GM18502 (cell line): Measurements from ENCODE around the gene MRM3.
"Not testable (repeated sequence)": the region's sequence is repeated elsewhere in the genome, so short reads cannot be mapped to it uniquely, and the experiment has no call there.

Experiments used
- ATAC-seq: cut with Tn5 transposase; IDR thresholded peaks from one replicate; pipeline ENCODE4 v1.9.1; 2021; ENCODE audit warnings: mild to moderate bottlenecking; ENCODE audit not compliant: unreplicated experiment, poor library complexity

Gene MRM3

DNA sequence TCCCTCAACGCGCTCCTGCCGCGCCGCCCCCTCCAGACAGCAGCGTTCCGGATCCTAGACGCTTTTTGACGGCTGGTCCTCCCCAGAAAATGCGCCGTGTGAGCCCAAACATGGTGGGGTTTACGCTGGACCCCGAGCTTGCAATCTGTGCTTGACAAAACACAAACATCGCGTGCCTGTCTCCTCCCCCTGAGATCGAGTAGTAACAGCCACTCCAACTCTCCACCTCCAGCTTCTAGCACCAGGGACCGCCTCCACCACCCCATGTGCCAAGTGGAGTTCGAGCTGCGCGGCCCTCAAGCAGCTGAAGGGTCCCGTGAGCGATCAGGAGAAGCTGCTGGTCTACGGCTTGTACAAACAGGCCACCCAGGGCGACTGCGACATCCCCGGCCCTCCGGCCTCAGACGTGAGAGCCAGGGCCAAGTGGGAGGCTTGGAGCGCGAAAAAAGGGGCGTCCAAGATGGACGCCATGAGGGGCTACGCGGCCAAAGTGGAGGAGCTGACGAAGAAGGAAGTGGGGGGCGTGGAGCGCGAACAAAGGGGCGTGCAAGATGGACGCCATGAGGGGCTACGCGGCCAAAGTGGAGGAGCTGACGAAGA, 29.4 kb upstream of the MRM3 start:
- peak; percentile 5 for ATAC-seq

DNA sequence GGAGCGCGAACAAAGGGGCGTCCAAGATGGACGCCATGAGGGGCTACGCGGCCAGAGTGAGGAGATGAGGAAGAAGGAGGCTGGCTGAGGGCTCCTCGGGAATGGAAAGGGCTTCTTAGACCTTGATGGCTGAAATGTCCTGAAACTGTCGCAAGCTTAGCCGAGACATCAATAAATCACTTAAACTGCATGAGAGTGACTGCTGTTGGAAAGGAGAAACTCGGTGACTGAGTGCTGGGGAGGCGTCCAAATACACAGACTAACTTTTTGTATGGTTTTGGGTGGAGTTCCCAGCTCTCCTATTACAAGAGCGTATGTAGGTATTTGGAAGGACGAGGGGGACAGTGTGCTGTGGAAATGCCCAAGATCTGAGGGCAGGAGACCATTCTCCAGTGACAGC, 28.7 kb upstream of the MRM3 start:
- ATAC-seq = no peak

DNA sequence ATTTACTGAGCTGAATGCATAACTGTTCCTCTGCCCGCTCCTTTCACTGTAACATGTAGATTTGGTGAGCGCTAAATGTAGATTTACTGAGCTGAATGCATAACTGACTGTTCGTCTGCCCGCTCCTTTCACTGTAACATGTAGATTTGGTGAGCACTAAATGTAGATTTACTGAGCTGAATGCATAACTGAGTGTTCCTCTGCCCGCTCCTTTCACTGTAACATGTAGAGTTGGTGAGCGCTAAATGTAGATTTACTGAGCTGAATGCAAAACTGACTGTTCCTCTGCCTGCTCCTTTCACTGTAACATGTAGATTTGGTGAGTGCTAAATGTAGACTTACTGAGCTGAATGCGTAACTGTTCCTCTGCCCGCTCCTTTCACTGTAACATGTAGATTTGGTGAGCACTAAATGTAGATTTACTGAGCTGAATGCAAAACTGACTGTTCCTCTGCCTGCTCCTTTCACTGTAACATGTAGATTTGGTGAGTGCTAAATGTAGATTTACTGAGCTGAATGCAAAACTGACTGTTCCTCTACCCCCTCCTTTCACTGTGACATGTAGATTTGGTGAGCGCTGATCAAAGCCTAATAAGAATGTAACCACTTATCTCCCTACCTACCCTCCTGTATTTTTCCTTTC, 26.7 kb upstream of the MRM3 start:
- not testable (repeated sequence) for ATAC-seq

DNA sequence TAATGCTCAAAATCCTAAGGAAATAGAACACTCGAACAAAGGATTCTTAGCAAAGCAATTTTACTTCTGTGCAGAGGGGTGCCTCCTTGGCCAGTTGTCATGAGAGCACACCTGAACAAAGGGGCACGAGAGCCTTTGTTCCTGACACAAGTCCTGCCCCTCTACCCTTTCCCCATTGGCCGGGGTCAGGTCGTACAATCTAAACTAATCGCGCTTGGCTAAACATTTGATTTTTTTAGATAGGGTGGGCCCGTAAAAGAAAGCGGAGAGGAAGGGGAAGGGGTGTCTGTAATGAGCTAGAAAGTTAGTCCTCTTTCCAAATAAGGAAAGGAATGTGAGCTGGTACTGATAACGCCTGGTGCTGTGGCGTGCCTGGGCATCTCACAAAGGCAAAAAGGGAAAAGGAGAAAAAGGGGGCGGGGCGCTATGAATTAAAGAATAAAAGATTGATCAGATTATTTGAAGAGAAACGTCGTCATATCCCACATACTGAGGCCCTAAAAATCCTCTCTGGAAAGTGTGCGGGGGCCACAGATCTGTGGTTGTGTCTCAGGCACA, 26.1 kb upstream of the MRM3 start:
- not testable (repeated sequence) for ATAC-seq

DNA sequence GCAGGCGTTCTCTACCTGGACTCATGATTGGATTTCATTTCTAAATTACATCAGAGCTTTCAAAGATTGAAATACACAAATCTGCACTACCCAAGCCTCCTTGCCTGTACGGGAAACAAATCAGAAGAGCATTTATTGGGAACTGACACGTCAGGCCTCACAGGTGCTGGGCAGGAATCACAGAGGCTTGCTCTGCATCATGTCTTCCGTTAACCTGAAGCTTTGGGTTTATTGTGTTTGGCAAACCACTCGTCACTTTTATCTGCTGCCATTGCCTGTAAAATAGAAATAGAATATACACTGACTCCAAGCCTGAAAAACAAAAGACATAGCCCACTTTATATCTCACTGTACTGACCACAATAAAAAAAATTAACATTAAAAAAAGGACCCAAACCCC, 22.2 kb upstream of the MRM3 start:
- no peak for ATAC-seq

DNA sequence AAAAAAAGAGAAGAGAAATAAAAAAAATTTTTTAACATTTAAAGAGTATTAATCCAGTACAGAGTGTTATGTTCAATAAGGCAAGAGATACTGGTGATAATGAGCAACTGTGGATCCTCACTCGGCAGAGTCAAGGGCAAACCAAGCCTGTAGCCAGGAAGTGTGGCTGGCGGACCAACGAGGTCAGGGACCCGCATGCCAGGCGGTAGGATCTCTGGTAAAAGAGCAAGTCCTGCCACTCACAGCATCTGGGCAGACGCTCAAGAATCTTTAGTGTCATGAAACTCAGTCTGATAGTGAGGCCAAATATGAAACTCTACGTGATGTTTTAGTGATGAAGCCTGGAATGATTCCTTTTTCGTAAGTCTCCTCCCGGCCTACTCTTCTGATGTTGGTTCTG, 21.8 kb upstream of the MRM3 start:
- no peak for ATAC-seq

DNA sequence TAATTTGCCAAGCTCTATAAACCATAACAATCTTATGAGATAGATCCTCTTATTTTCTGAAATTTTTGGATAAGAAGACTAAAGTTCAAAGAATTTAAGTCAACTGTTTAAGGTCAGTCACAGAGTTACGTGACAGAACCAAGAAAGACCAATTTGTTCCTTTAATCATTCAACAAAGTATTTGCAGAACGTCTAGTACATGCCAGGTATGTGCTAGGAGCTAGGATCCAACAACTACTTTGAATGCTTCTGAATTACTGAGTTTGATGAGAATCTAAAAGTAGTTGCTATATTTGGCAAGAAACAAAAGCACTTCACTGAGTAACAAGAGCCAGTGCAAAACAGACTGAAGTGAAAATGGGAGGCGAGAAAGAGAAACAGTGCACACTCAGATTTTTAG, 15.1 kb upstream of the MRM3 start:
- ATAC-seq = no peak

DNA sequence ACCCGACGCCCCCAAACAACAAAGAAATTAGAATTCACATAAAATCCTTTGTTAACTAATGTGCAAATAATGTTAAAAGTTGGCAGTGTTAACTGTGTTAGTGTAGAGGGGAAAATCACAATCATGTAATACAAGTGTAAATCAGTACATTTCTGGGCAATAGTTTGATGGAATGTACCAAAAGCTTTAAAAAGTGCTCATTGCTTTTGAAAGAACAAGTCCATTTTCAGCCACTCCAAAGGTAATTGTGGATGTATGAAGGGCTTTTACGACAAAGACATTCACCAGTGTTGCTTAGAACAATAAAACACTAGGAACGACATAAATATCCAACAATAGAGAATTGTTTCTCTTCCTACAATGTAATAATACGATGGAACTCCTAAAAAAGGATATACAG, 9.1 kb upstream of the MRM3 start:
- ATAC-seq = no peak

DNA sequence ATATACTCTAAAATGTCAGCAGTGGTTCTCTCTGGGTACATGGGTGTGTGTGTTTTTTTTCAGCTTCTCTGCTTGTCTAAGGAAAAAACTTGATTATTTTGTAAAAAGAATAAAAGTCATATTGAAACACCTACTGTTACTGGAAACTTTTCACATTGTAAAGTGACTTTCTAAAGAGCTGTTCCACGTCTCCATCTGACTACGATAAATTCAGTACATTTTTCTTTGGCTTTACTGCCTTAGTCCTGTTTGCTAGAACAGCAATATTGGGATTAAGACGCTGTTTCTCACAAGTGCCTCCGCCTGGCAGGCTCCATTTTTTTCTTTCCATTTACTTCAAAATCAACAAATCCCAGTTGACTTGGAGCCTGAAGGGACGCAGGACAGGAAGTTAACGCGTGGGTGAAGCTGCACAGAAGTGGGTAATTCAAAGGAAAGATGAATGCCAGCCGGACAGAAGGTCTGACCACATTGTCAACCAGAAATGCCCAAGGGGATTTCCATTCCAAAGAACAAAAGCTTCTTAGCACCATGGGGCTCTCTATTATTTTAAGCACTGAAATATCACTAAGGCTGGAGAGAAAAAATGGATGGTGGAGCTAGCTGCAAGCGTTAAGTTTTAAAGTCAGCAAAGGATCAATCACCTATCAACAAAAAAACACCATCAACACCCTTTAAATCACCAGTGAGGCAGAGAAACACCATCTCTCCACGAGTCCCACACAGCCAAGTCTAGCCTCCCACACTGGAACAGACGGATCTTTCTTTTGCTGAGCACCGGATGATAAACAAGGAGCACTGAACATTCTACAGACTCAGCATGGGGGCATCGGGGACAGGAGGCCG, 8.5 kb upstream of the MRM3 start:
- ATAC-seq = no peak

DNA sequence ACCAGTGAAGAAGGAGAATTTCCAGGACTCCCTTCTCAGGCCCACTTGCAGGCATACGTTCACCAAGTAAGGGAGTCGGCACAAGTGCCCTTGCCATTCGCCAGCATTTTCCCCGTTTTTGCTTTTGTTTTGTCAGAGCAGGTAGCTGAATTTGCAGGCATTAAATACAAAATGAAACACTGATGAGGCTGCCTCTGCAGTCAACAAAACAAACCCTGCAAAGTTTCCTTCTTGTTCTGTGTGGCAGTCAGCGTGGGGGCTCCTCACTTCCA, 7.9 kb upstream of the MRM3 start:
- ATAC-seq = no peak

DNA sequence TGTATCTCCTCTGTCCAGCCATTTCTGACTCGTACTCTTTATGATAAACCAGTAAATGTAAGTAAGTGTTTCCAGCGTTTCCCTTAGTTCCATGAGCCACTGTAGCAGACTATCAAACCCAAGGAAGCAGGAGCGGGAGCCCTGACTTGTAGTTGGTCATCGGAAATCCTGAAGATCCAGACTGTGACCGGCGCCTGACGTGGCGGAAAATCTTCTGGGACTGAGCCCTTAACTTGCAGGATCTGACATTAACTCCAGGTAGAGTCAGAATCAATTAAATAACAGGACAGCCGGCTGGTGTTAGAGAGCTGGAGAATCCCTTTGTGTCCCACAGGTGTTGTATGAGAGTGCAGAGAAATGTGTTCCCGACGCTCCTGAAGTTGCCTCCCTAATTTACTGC, 4.1 kb upstream of the MRM3 start:
- no peak for ATAC-seq

DNA sequence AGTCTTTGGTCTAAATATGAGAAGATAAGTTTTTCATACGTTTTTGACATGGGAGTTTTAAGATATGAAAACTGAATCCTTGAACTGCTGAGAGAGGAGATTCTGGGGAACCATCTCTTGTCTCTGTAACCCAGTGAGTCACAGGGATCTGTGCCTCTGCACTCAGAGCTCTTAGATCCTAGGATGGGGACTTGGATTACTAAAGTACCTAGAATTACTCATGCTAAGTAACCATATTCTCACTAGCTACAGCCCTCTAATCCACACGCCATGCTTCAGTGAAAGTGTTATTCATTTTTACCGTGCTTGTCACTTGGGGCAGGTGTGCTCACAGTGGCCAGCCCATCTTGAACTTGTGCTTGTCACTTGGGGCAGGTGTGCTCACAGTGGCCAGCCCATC, 2.0 kb downstream of the MRM3 start:
- no peak for ATAC-seq

DNA sequence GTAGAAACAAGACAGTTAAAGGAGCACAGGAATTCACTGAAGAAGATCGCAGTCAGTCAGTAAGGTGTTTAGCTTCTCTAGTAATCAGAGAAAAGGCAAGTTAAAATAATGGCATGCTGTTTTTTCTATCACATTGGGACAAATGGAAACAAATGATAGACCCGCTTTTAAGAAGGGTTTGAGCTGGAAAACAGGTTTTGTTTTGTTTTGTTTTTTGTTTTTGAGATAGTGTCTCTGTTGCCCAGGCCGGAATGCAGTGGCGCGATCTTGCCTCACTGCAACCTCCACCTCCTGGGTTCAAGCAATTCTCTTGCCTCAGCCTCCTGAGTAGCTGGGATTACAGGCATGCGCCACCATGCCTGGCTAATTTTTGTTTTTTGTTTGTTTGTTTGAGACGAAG, 3.7 kb downstream of the MRM3 start:
- not testable (repeated sequence) for ATAC-seq

DNA sequence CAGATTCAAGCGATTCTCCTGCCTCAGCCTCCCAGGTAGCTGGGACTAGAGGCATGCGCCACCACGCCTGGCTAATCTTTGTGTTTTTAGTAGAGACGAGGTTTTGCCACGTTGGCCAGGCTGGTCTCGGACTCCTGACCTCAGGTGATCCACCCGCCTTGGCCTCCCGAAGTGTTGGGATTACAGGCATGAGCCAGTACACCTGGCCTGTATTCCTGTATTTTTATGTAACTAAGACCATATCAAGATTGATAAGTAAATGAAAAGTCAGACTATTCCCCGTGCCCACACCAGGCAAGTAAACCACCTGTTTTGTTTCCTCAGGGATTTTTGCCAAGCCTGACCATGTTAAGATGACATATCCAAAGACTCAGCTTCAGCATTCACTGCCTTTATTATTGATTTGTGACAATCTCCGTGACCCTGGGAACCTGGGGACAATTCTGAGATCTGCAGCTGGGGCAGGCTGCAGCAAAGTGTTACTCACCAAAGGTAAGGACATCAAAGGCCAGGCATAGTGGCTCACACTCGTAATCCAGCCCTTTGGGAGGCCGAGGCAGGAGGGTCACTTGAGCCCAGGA, 5.6 kb downstream of the MRM3 start:
- ATAC-seq = no peak

DNA sequence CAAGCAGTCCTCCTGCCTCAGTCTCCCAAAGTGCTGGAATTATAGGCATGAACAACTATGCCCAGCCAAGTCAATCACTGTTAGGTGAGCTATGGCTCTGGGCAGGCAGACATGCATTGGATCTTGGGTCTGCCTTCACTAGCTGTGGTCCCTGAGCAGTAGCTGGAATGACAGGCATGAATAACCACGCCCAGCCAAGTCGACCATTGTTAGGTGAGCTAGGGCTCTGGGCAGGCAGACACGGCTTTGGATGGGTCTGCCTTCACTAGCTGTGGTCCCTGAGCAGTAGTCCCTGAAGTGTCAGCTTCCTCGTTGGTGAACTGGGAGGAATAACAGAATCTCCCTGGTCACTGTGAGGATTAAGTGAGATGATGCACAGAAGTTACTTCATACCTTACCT, 6.4 kb downstream of the MRM3 start:
- ATAC-seq = no peak

DNA sequence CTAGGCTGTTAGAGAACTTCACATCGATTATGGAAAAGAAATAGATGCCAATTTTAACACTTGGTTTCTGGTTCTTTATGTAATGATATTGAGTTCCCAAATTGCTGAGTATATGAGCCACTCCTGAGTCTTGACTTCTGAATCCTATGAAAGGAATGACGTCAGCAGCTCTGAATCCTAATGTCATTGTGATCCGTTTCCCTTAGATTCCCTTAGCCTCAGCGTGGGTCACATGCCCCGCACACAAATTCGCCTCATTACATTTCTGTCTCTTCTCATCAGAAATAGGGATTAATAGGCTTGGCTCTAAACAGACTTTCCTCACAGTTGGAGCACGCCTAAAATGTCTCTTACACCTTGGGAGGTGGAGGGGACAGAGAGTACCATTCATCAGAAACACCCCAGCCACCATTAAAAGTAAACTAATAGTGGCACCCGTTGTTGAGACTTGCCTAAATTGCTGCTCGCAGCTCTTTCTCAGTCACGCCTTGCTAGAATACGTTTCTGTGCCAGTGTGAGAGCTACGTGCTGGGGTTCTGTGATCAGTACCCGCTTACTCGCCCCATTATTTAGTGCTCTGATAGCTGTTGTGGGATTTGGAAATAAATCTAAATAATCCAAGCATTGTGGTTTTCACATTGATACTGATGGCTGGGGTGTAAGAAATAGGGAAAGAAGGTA, 7.1 kb downstream of the MRM3 start:
- ATAC-seq = no peak

DNA sequence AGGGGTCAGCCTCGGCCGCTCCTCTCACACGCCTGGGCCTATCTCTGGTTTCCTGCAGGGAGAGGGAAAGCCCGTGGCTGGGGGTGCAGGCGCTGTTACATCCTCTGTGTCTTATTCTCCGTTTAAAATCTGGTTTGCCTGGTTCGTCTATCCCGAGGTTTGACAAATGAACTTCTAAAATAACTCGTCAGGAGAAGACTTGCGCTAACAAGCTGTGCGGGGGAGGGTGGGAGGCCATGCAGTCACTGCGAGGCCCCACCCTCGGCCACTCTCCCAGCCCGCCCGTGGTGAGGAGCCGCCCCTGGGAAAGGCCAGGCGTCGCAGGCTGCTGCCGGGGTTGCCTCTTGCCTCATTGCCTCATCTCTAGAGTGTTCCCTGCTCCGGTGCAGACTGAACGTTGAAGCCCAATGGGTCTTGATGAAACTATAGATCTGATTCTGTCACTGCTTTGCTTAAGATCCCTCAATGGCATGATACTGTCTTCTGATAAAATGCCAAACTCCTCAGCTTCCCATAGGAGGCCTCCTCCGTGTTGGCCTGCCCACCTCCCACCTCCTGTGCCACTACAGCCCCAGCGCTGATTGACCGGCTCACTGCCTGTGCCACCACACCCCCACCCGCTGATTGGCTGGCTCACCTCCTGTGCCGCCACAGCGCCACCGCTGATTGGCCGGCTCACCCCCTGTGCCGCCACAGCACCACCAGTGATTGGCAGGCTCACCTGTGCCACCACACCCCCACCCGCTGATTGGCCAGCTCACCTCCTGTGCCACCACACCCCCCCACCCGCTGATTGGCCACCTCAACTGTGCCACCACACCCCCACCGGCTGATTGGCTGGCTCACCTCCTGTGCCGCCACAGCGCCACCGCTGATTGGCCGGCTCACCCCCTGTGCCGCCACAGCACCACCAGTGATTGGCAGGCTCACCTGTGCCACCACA, 8.0 kb downstream of the MRM3 start:
- ATAC-seq = not testable (repeated sequence)

DNA sequence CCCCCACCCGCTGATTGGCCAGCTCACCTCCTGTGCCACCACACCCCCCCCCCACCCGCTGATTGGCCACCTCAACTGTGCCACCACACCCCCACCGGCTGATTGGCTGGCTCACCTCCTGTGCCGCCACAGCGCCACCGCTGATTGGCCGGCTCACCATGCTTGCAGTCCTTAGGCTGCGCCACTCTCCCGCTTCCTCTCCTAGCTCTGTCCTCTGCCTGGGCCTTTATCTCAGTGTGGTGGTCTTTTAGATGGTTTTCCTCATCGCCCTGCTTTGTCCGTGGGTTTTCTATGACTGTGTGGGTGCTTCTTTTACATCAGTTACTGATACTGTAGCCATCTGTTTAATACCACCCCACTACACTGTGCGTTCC, 8.7 kb downstream of the MRM3 start:
- ATAC-seq = not testable (repeated sequence)

DNA sequence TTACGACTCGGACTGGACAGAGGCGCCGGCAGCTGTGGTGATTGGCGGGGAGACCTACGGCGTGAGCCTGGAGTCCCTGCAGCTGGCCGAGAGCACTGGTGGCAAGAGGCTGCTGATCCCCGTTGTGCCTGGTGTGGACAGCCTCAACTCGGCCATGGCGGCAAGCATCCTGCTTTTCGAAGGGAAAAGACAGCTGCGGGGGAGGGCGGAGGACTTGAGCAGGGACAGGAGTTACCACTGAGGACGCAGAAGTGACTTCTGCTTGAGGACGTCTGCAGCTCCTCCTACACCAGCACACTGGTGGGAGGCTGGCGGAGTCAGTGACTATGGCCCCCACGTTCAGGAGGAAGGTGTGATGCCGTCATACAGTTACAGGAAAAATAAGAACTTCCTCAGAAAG, 9.7 kb downstream of the MRM3 start:
- ATAC-seq = no peak

DNA sequence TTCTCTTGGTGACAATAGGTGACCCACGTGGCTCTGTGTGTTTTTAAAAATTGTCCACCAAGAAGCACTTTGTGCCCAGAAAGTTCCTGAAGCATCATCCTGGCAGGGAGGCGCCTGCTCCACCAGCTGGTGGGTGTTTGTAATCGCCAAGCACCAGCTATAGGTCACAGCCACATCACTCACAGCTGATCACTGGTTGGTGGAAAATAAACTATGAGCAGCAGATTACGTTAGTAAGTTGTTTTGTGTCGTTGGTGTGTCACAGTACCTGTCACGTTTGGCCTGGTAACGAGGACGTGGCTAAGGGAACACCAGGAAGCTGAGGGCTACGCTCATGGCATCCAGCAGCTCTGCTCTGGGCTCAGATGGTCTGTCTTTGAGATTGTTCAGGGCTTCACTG, 10.1 kb downstream of the MRM3 start:
- no peak for ATAC-seq
